Measurements from ENCODE around the gene PLEKHH2.
"Not testable (repeated sequence)": the region's sequence is repeated elsewhere in the genome, so short reads cannot be mapped to it uniquely, and the experiment has no call there.

PLEKHH2 gene

GRCh38 chr2:43718530-43719124 is 81.6 kb downstream of the PLEKHH2 start:
- no peak for DNase-seq

GRCh38 chr2:43724728-43725526 is 87.9 kb downstream of the PLEKHH2 start:
- DNase-seq, result no peak

GRCh38 chr2:43725711-43726246 is 88.7 kb downstream of the PLEKHH2 start:
- no peak for DNase-seq

- not testable (repeated sequence) for DNase-seq
Measured at GRCh38 chr2:43726961-43727633, 90.0 kb downstream of the PLEKHH2 start.

- DNase-seq, result no peak
Measured at GRCh38 chr2:43727634-43728014, 90.6 kb downstream of the PLEKHH2 start.

GRCh38 chr2:43729491-43730174 is 92.6 kb downstream of the PLEKHH2 start:
- no peak for DNase-seq

GRCh38 chr2:43731211-43731610 is 94.2 kb downstream of the PLEKHH2 start:
- no peak for DNase-seq

- DNase-seq, result no peak
Measured at GRCh38 chr2:43736637-43737036, 99.6 kb downstream of the PLEKHH2 start.

- no peak for DNase-seq
Measured at GRCh38 chr2:43737097-43737854, 100.2 kb downstream of the PLEKHH2 start.

GRCh38 chr2:43737855-43738254 is 100.8 kb downstream of the PLEKHH2 start:
- DNase-seq, result no peak

- DNase-seq, result no peak
Measured at GRCh38 chr2:43738257-43738656, 101.2 kb downstream of the PLEKHH2 start.

- no peak for DNase-seq
Measured at GRCh38 chr2:43743706-43744105, 106.6 kb downstream of the PLEKHH2 start.

- DNase-seq, result no peak
Measured at GRCh38 chr2:43745457-43745856, 108.4 kb downstream of the PLEKHH2 start.

GRCh38 chr2:43748333-43748732 is 111.3 kb downstream of the PLEKHH2 start:
- DNase-seq, result no peak

- DNase-seq, result no peak
Measured at GRCh38 chr2:43749583-43749982, 112.5 kb downstream of the PLEKHH2 start.

- no peak for DNase-seq
Measured at GRCh38 chr2:43751476-43751990, 114.5 kb downstream of the PLEKHH2 start.

- no peak for DNase-seq
Measured at GRCh38 chr2:43752302-43752701, 115.2 kb downstream of the PLEKHH2 start.

GRCh38 chr2:43754180-43754579 is 117.1 kb downstream of the PLEKHH2 start:
- no peak for DNase-seq

- DNase-seq, result no peak
Measured at GRCh38 chr2:43758739-43759138, 121.7 kb downstream of the PLEKHH2 start.

- no peak for DNase-seq
Measured at GRCh38 chr2:43759195-43759594, 122.1 kb downstream of the PLEKHH2 start.

GRCh38 chr2:43762286-43762685 is 125.2 kb downstream of the PLEKHH2 start:
- no peak for DNase-seq

GRCh38 chr2:43763091-43763490 is 126.0 kb downstream of the PLEKHH2 start:
- no peak for DNase-seq

All from NCI-H2029 treated with DMSO at 0.1 percent for 48 hours (cell line).